ENCODE data around the gene MAFG. TPM values are rescaled to one million over a fixed set of nuclear protein-coding genes. Genes with fewer than 3 reads are reported as not detected.

The MAFG gene
- total and polyA plus RNA-seq, 8 donors: 2.3 to 30.4 (median 11.2) TPM

DNA sequence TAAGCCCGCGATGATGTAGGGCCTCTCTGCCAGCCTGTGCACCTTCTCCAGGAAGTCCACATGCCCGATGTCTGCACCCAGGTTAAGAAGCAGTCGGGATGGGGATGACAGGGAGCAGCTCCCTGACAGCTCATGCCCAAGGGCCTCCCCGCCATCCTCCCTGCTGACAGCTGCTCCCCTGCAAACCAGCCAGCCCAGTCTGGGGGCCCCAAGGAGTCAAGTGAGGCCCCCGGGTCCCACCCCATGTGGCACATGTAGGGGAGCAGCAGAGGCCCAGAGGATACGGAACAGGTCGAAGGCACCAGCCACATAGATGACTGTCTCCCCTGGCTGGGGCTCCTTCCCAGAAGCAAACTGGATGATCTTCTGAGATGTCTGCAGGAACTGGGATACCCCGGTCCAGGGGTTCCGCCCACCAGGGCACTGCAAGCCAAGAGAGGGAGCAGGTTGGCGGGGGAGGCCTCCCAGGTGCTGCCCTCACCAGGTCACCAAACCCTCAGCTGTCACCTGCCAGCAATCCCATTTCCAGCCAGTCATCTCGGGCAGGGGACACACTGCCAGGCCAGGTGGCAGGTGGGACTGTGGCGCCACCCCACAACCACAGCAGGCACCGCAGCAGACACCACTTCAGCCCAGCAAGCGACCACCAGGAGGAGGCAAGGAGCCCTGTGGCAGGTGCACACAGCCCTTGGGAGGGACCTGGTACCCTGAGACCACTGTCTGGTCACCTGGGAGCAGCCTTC lies 20.9 kb downstream of the MAFG start:
- Histone ChIP-seq H3K4me3 (no peak overlapping the region), H3K27me3 (peaks cover 0 to 18% (median 13%) of the 10 kb centered on the region in 3 donors), H3K36me3 (peaks cover 39 to 64% (median 56%) of the 10 kb centered on the region in 4 donors), H3K27ac (no peak overlapping the region), H3K4me1 (peaks cover 19 to 50% (median 37%) of the 10 kb centered on the region in 4 donors), H3K9me3 (no peaks in the 10 kb centered on the region)
- no peak for DNase-seq
- WGBS, 5 donors: 83 to 94% (median 91%) methylated on average over 7 to 15 of the region's 15 CpGs
- no peak for TF ChIP-seq CTCF (IDR thresholded peaks at IDR 0.05)
- no peak for TF ChIP-seq POLR2AphosphoS5 (IDR thresholded peaks at IDR 0.05)
- TF ChIP-seq EP300 (IDR thresholded peaks at IDR 0.05): no peak
- TF ChIP-seq POLR2A (IDR thresholded peaks at IDR 0.05): no peak
- intact Hi-C loops (cut with DNase I; ENCODE audit: low total_unique reads): no loop called here

GRCh38 chr17:81905993-81906392 lies 21.5 kb downstream of the MAFG start:
- Histone ChIP-seq H3K27ac (no peak overlapping the region), H3K27me3 (peaks cover 0 to 24% (median 17%) of the 10 kb centered on the region in 3 donors), H3K9me3 (no peaks in the 10 kb centered on the region), H3K4me1 (peaks cover 20 to 52% (median 39%) of the 10 kb centered on the region in 4 donors), H3K36me3 (peaks cover 39 to 64% (median 56%) of the 10 kb centered on the region in 4 donors), H3K4me3 (no peak overlapping the region)
- TF ChIP-seq CTCF (IDR thresholded peaks at IDR 0.05): no peak
- no peak for TF ChIP-seq POLR2AphosphoS5 (IDR thresholded peaks at IDR 0.05)
- no peak for TF ChIP-seq POLR2A (IDR thresholded peaks at IDR 0.05)
- no peak for TF ChIP-seq EP300 (IDR thresholded peaks at IDR 0.05)
- DNase-seq: no peak
- intact Hi-C loops (cut with DNase I; ENCODE audit: low total_unique reads): no loop called here
- WGBS, 5 donors: 94 to 97% (median 96%) methylated on average over 6 to 10 of the region's 10 CpGs; no CpG with 5 or more reads in 1 of the 5 donors

DNA sequence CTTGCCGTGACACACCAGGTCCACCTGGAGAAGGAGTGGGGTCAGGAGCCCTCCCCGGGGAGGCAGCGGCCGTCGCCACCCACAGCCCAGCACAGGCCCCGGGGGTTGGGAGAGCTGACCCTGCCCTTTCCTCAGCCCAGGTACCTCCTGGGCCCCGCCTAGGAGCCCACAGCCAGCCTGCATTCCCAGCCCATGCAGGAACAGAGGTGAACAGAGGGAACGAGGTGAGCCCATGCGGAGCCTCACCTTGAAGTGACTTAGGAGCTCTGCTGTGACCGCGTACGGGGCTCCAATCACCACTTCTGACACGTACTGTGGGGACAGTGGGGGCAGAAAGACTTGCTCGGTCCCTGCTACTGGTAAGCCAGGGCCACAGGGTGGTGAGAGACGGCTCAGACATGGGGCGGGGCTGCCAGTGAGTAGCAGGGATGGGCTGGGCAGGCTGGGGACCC lies 22.1 kb downstream of the MAFG start:
- Histone ChIP-seq H3K27ac (no peak overlapping the region), H3K4me3 (no peak overlapping the region), H3K27me3 (peaks cover 0 to 25% (median 17%) of the 10 kb centered on the region in 3 donors), H3K9me3 (no peaks in the 10 kb centered on the region), H3K4me1 (peaks cover 18 to 47% (median 35%) of the 10 kb centered on the region in 4 donors), H3K36me3 (peaks cover 39 to 66% (median 59%) of the 10 kb centered on the region in 4 donors)
- 90 to 98% (median 93%) methylated on average over 8 to 16 of the region's 16 CpGs for WGBS, 5 donors
- intact Hi-C loops (cut with DNase I; ENCODE audit: low total_unique reads): no loop called here
- no peak for TF ChIP-seq POLR2AphosphoS5 (IDR thresholded peaks at IDR 0.05)
- no peak for TF ChIP-seq EP300 (IDR thresholded peaks at IDR 0.05)
- no peak for TF ChIP-seq CTCF (IDR thresholded peaks at IDR 0.05)
- no peak for TF ChIP-seq POLR2A (IDR thresholded peaks at IDR 0.05)
- DNase-seq: no peak

GRCh38 chr17:81904600-81905423 lies 22.7 kb downstream of the MAFG start:
- TF ChIP-seq POLR2AphosphoS5 (IDR thresholded peaks at IDR 0.05) (no peak), CTCF (IDR thresholded peaks at IDR 0.05) (no peak), POLR2A (IDR thresholded peaks at IDR 0.05) (no peak), EP300 (IDR thresholded peaks at IDR 0.05) (no peak)
- Histone ChIP-seq H3K36me3 (peaks cover 39 to 73% (median 65%) of the 10 kb centered on the region in 4 donors), H3K4me3 (no peak overlapping the region), H3K4me1 (peaks cover 13 to 41% (median 29%) of the 10 kb centered on the region in 4 donors), H3K27me3 (peaks cover 0 to 25% (median 17%) of the 10 kb centered on the region in 3 donors), H3K27ac (no peak overlapping the region), H3K9me3 (no peaks in the 10 kb centered on the region)
- 89 to 93% (median 91%) methylated on average over 19 to 28 of the region's 28 CpGs for WGBS, 5 donors
- intact Hi-C loops (cut with DNase I; ENCODE audit: low total_unique reads): no loop called here
- no peak for DNase-seq
